MM.1S (cell line): Measurements from ENCODE around the gene CTNNA2.

ENCODE experiments used
- EZH2 ChIP-seq: fragments of 300-600 bp; sonication (generic); optimal IDR thresholded peaks from 2 replicates; pipeline ENCODE3; 2017; ENCODE audit warnings: low read depth, mild to moderate bottlenecking, antibody characterized with exemption, low read length, mixed read lengths
- EZH2phosphoT487 ChIP-seq: fragments of 300-600 bp; sonication (generic); IDR thresholded peaks from 2 replicates; pipeline ENCODE4 v1.6.1; 2018; ENCODE audit warnings: antibody characterized with exemption, low read length
- TF ChIP-seq, protein P1 (sequence below): fragments of 300-600 bp; sonication (generic); IDR thresholded peaks from 2 replicates; pipeline ENCODE4 v1.5.1; 2016; ENCODE audit warnings: antibody characterized with exemption, low read length, mixed read lengths

DNA sequence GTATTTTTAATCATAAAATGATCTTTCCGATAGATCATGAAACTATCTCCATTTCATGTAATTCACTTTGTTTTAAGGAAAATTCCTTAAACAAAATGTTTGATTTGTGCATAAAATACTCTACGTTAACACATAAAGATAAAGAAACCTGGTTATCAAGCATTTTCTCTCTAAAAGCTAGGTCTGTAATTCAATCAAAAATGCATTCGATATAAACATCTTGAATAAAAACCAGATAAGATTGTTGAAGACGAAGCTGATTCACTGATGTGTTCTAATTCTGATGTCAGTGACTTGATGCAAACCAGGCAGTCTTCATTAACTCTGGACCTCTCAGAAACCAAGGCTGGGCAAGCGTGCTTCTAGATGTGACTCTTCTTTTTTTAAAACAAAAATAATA, 245.2 kb downstream of the CTNNA2 start:
- TF ChIP-seq EZH2 = no peak
- no peak for TF ChIP-seq EZH2phosphoT487
- TF ChIP-seq, protein P1, sequence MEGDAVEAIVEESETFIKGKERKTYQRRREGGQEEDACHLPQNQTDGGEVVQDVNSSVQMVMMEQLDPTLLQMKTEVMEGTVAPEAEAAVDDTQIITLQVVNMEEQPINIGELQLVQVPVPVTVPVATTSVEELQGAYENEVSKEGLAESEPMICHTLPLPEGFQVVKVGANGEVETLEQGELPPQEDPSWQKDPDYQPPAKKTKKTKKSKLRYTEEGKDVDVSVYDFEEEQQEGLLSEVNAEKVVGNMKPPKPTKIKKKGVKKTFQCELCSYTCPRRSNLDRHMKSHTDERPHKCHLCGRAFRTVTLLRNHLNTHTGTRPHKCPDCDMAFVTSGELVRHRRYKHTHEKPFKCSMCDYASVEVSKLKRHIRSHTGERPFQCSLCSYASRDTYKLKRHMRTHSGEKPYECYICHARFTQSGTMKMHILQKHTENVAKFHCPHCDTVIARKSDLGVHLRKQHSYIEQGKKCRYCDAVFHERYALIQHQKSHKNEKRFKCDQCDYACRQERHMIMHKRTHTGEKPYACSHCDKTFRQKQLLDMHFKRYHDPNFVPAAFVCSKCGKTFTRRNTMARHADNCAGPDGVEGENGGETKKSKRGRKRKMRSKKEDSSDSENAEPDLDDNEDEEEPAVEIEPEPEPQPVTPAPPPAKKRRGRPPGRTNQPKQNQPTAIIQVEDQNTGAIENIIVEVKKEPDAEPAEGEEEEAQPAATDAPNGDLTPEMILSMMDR = no peak
